Measurements from ENCODE around the gene PLEKHS1.

DNA sequence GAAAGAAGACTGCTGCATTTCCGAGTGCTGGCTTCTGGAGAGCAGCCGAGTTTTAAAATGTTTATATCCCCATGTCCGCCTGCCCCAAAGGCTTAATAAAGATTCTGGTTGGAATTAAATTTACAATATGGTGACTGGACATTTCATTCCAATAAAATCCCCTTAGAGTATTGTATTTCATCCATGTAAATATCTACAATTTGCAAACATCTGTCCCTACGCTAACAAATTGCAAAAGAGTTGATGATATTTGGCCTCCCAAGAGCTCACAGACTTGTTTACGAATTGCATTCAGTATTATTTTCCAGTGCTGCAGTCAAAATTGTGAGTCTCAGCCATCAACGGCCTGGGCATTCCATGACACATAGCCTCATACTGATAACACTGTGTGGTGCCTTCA lies 50.1 kb downstream of the PLEKHS1 start:
- TF ChIP-seq, protein P1, sequence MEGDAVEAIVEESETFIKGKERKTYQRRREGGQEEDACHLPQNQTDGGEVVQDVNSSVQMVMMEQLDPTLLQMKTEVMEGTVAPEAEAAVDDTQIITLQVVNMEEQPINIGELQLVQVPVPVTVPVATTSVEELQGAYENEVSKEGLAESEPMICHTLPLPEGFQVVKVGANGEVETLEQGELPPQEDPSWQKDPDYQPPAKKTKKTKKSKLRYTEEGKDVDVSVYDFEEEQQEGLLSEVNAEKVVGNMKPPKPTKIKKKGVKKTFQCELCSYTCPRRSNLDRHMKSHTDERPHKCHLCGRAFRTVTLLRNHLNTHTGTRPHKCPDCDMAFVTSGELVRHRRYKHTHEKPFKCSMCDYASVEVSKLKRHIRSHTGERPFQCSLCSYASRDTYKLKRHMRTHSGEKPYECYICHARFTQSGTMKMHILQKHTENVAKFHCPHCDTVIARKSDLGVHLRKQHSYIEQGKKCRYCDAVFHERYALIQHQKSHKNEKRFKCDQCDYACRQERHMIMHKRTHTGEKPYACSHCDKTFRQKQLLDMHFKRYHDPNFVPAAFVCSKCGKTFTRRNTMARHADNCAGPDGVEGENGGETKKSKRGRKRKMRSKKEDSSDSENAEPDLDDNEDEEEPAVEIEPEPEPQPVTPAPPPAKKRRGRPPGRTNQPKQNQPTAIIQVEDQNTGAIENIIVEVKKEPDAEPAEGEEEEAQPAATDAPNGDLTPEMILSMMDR (IDR thresholded peaks at IDR 0.05 in 4 of 5, conservative IDR thresholded peaks at IDR 0.05 in 1 of 5) = no peak
- no peak for TF ChIP-seq POLR2A (IDR thresholded peaks at IDR 0.05)
